ENCODE results near the gene IQCN. TPM values are rescaled to one million over a fixed set of nuclear protein-coding genes. Genes with fewer than 3 reads are reported as not detected.

Gene IQCN
- total and polyA plus RNA-seq, 10 donors, result 1.4 to 17.1 (median 8.5) TPM

DNA sequence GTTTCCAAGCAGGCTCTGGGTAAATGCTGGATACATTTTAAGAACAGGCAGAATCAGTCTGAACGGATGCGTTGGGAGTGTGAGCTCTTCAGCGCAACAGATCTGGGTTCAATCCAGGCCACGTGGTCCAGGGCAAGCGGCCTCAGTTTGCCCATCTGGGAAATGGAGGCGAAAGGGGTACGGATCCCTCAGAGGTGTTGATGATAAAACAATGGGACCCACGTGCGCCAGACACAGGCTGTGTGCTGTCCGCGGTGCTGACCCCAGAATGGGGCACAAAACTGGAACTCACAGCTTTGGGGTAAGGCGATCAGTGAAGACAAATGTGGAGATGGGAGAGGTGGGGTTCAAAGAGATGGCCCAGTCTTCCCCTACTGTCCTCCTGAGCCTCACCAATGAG, 34.9 kb downstream of the IQCN start:
- intact Hi-C loops (cut with DNase I; ENCODE audit: low total_unique reads), result no loop called here
- H3K27ac ChIP-seq, result no peak overlapping the region
- no peak overlapping the region for H3K4me3 ChIP-seq
- H3K27me3 ChIP-seq (replicated peaks in 1 of 7), result peaks cover 0 to 53% (median 8%) of the 10 kb centered on the region in 7 donors
- no peaks in the 10 kb centered on the region for H3K9me3 ChIP-seq
- H3K4me1 ChIP-seq, result no peaks in the 10 kb centered on the region
- 30 to 42% (median 35%) methylated on average over 12 of the region's 12 CpGs for WGBS, 5 donors
- no peaks in the 10 kb centered on the region for H3K36me3 ChIP-seq
- no peak for TF ChIP-seq POLR2AphosphoS5 (IDR thresholded peaks at IDR 0.05)
- TF ChIP-seq, protein P1, sequence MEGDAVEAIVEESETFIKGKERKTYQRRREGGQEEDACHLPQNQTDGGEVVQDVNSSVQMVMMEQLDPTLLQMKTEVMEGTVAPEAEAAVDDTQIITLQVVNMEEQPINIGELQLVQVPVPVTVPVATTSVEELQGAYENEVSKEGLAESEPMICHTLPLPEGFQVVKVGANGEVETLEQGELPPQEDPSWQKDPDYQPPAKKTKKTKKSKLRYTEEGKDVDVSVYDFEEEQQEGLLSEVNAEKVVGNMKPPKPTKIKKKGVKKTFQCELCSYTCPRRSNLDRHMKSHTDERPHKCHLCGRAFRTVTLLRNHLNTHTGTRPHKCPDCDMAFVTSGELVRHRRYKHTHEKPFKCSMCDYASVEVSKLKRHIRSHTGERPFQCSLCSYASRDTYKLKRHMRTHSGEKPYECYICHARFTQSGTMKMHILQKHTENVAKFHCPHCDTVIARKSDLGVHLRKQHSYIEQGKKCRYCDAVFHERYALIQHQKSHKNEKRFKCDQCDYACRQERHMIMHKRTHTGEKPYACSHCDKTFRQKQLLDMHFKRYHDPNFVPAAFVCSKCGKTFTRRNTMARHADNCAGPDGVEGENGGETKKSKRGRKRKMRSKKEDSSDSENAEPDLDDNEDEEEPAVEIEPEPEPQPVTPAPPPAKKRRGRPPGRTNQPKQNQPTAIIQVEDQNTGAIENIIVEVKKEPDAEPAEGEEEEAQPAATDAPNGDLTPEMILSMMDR (IDR thresholded peaks at IDR 0.05 in 8 of 11, conservative IDR thresholded peaks at IDR 0.05 in 3 of 11), result no peak
- no peak for TF ChIP-seq POLR2A (IDR thresholded peaks at IDR 0.05)
- no peak for DNase-seq

DNA sequence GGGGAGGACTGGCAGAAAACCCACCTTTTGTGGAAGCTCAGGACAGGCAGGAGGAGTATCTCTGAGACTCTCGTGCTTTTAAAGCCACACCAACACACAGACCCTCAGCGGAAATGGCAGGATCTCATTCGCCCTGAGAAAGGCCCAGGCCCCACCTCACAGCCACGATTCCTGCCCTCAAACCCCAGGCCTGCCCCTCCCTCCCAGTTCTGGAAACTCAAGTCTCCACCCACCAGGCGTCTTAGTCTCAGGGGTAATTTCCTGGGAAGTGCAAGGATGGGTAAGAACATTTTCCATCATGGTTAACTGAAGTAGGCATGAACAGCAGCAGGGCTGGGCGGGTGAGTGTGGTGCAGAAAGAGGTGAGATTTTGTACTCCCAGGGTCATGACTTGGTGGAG, 40.1 kb downstream of the IQCN start:
- H3K36me3 ChIP-seq, result no peaks in the 10 kb centered on the region
- intact Hi-C loops (cut with DNase I; ENCODE audit: low total_unique reads), result no loop called here
- peaks cover 0 to 22% (median 10%) of the 10 kb centered on the region in 6 donors for H3K4me1 ChIP-seq
- peaks cover 4 to 94% (median 42%) of the 10 kb centered on the region in 7 donors for H3K27me3 ChIP-seq (replicated peaks in 1 of 7)
- TF ChIP-seq, protein P1 (IDR thresholded peaks at IDR 0.05 in 8 of 11, conservative IDR thresholded peaks at IDR 0.05 in 3 of 11), result no peak
- no peak for TF ChIP-seq POLR2AphosphoS5 (IDR thresholded peaks at IDR 0.05)
- no peak for TF ChIP-seq POLR2A (IDR thresholded peaks at IDR 0.05)
- DNase-seq, result no peak
- H3K4me3 ChIP-seq, result no peak overlapping the region
- peaks cover 0 to 12% (median 3%) of the 10 kb centered on the region in 8 donors for H3K9me3 ChIP-seq
- H3K27ac ChIP-seq, result no peak overlapping the region
- 30 to 45% (median 36%) methylated on average over 6 of the region's 6 CpGs for WGBS, 5 donors

- DNase-seq, result no peak
- no peak overlapping the region for H3K27ac ChIP-seq
- H3K4me3 ChIP-seq, result peak overlapping the region in 1 of 8 donors; percentile 13
- peaks cover 0 to 22% (median 10%) of the 10 kb centered on the region in 6 donors for H3K4me1 ChIP-seq
- H3K9me3 ChIP-seq, result peaks cover 0 to 12% (median 3%) of the 10 kb centered on the region in 8 donors
- WGBS, 5 donors, result 17 to 26% (median 21%) methylated on average over 36 to 37 of the region's 37 CpGs
- no peaks in the 10 kb centered on the region for H3K36me3 ChIP-seq
- intact Hi-C loops (cut with DNase I; ENCODE audit: low total_unique reads), result no loop called here
- TF ChIP-seq POLR2AphosphoS5 (IDR thresholded peaks at IDR 0.05), result peak in 1 of 3 donors; percentile 35
- TF ChIP-seq, protein P1 (IDR thresholded peaks at IDR 0.05 in 8 of 11, conservative IDR thresholded peaks at IDR 0.05 in 3 of 11), result no peak
- H3K27me3 ChIP-seq (replicated peaks in 1 of 7), result peaks cover 4 to 94% (median 43%) of the 10 kb centered on the region in 7 donors
These were observed 40.9 kb downstream of the IQCN start for GRCh38 chr19:18233224-18233825.

DNA sequence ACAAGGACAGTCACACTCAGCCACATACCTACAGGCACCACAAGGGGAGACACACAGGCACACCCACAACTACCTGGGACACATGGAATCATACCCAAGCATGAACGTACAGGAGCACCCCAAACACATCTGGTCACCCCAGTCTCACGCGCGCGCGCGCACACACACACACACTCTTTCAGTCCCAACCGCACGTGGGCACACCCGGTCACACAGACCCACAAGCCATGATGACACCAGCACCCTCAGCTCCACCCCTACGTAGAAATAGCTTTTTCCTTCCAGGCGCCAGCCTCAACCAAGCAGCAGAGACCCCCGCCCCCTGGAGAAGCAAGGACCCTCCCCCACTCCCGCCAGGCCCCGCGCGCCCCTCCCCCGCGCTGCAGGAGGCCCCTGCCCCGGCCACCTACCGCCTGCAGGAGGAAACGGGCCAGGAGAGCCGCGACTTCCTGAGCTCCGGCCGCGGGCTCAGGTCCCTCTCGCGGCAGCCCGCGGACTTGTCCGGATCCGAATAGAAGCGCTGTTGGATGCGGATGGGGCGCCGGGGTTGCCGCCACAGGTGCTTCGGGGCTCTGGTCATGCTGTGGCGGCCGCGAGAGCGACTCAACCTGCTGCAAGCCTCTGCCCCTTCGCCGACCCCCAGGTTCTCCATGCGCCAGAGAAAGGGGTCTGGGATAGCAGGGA, 41.6 kb downstream of the IQCN start:
- Histone ChIP-seq H3K9me3 (peaks cover 0 to 12% (median 3%) of the 10 kb centered on the region in 8 donors), H3K4me1 (peaks cover 0 to 22% (median 10%) of the 10 kb centered on the region in 6 donors), H3K27ac (no peak overlapping the region), H3K4me3 (peak overlapping the region in 1 of 8 donors; percentile 13), H3K27me3 (replicated peaks in 1 of 7) (peaks cover 4 to 95% (median 48%) of the 10 kb centered on the region in 7 donors), H3K36me3 (no peaks in the 10 kb centered on the region)
- TF ChIP-seq, protein P1 (IDR thresholded peaks at IDR 0.05 in 8 of 11, conservative IDR thresholded peaks at IDR 0.05 in 3 of 11), result no peak
- no peak for TF ChIP-seq POLR2A (IDR thresholded peaks at IDR 0.05)
- TF ChIP-seq POLR2AphosphoS5 (IDR thresholded peaks at IDR 0.05), result no peak
- intact Hi-C loops (cut with DNase I; ENCODE audit: low total_unique reads), result no loop called here
- no peak for DNase-seq
- 5 to 11% (median 6%) methylated on average over 27 to 46 of the region's 46 CpGs for WGBS, 5 donors

All from spleen (tissue), 11 donors.